ENCODE measurements around the gene GPR151.

GPR151 gene

DNA sequence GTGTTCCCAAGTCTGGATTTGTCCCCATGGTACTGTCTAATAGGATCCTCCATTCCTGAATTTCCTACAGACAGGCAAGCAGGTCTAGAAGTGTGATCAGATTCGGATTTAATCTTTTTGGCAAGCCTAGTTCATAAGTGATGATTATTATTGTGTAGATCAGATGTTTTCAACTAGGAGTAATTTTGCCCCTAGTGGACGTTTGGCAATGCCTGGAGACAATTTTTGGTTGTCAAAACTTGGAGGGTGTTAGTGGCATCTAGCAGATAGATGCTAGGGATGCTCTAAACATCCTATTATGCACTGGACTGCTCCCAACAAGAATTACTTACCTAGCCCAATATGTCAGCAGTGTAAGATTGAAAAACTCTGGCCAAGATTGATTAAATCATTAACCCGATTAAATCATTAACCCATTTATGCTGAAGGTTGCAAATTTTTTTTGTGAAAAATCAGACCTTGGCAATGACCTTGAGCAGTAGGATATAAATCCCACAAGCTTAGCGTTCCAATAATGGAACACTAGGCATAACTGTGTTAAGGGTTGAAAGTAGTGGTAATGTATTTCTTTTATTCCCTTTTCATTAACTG, 40.7 kb downstream of the GPR151 start:
- Histone ChIP-seq H3K27me3 (ENCODE audit: control insufficient read depth, insufficient read depth, low read length) (no peaks in the 10 kb centered on the region), H3K27ac (no peak overlapping the region), H3K9ac (no peak overlapping the region), H2AFZ (no peak overlapping the region), H3K79me2 (peaks cover 3% of the 10 kb centered on the region), H3K4me1 (no peaks in the 10 kb centered on the region), H3K36me3 (ENCODE audit: control insufficient read depth, insufficient read depth, low read length) (no peaks in the 10 kb centered on the region), H3K9me3 (ENCODE audit: control insufficient read depth, low read length) (no peaks in the 10 kb centered on the region), H3K4me2 (ENCODE audit: low read length) (no peak overlapping the region), H3K4me3 (ENCODE audit: low read depth, low read length) (no peak overlapping the region)
- TF ChIP-seq, protein P1, sequence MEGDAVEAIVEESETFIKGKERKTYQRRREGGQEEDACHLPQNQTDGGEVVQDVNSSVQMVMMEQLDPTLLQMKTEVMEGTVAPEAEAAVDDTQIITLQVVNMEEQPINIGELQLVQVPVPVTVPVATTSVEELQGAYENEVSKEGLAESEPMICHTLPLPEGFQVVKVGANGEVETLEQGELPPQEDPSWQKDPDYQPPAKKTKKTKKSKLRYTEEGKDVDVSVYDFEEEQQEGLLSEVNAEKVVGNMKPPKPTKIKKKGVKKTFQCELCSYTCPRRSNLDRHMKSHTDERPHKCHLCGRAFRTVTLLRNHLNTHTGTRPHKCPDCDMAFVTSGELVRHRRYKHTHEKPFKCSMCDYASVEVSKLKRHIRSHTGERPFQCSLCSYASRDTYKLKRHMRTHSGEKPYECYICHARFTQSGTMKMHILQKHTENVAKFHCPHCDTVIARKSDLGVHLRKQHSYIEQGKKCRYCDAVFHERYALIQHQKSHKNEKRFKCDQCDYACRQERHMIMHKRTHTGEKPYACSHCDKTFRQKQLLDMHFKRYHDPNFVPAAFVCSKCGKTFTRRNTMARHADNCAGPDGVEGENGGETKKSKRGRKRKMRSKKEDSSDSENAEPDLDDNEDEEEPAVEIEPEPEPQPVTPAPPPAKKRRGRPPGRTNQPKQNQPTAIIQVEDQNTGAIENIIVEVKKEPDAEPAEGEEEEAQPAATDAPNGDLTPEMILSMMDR (IDR thresholded peaks at IDR 0.05): no peak

DNA sequence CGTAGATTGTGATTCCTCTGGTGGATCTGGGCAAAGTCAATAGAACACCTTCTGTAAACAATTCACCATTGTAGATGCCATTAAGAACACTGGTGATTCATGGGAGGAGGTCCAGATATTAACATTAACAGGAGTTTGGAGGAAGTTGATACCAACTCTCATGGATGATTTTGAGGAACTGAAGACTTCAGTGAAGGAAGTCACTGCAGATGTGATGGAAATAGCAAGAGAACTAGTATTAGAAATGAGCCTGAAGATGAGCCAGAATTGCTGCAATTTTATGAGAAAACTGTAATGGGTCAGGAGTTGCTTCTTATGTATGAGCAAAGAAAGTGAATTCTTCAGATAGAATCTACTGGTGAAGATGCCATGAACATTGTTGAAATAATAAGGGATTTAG, 41.9 kb downstream of the GPR151 start:
- Histone ChIP-seq H3K27ac (no peak overlapping the region), H3K4me2 (ENCODE audit: low read length) (no peak overlapping the region), H3K9ac (no peak overlapping the region), H3K4me3 (ENCODE audit: low read depth, low read length) (no peak overlapping the region), H3K36me3 (ENCODE audit: control insufficient read depth, insufficient read depth, low read length) (no peaks in the 10 kb centered on the region), H3K27me3 (ENCODE audit: control insufficient read depth, insufficient read depth, low read length) (no peaks in the 10 kb centered on the region), H3K9me3 (ENCODE audit: control insufficient read depth, low read length) (no peaks in the 10 kb centered on the region), H2AFZ (no peak overlapping the region), H3K4me1 (no peaks in the 10 kb centered on the region), H3K79me2 (peaks cover 3% of the 10 kb centered on the region)
- TF ChIP-seq, protein P1 (IDR thresholded peaks at IDR 0.05): no peak

DNA sequence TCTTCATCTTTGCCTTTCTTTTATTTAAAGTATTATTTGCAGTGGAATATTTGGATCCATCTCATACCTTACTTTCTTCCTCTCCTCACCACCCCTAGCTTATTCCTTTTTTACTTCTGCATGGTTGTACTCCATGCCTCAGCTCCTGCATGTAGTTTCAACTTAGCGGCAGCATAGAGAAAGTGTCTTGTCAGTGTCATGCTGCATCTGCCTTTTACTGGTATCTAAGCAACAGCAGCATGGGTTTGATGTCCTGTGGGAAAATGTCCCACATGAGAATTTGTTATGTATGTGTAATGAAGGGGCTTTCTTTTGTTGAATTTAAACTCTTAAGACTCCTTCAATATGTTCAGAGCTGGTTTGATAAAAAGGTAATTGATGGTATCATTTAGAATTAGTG, 48.2 kb downstream of the GPR151 start:
- Histone ChIP-seq H2AFZ (no peak overlapping the region), H3K4me1 (no peaks in the 10 kb centered on the region), H3K36me3 (ENCODE audit: control insufficient read depth, insufficient read depth, low read length) (no peaks in the 10 kb centered on the region), H3K4me3 (ENCODE audit: low read depth, low read length) (no peak overlapping the region), H3K9ac (no peak overlapping the region), H3K27me3 (ENCODE audit: control insufficient read depth, insufficient read depth, low read length) (no peaks in the 10 kb centered on the region), H3K27ac (no peak overlapping the region), H3K9me3 (ENCODE audit: control insufficient read depth, low read length) (no peaks in the 10 kb centered on the region), H3K4me2 (ENCODE audit: low read length) (no peak overlapping the region), H3K79me2 (peaks cover 2% of the 10 kb centered on the region)
- TF ChIP-seq, protein P1 (IDR thresholded peaks at IDR 0.05): no peak

DNA sequence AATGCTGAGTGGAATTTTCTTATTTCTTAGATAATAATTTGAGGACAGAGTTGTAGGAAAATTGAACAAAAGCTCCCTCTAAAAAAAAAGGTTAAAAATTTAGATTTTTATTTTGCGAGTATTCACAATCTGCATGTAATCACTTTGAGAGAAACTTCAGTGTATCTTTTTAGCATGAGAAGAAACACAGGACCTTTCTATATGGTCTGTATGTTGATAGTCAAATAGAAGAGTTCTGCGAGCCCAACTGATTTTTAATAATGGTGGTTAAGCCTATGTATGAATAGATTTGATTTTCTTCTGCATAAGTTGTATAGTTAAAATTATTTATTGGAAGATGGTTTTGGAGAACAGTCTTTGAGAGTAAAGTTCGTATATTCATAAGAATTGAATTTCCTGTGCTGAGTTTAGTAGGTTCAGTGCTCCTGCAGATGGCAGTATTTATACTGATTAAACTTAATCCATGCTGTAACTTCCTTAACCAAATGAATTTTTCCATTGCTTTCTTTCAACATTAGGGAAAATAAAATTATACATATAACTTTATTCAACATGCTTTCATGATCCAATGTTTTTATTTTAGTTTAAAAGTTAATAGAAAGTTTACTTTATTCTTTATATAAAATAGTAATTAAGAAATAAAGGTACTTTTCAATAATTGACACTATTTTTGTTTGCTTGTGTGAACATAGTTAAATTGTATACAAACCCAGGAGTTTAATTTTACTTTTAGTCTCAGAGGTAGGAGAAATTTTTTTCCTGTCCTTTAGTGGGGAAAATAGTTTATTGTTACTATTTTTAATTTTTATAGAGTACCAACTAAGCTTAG, 49.3 kb downstream of the GPR151 start:
- no peaks in the 10 kb centered on the region for H3K36me3 ChIP-seq (ENCODE audit: control insufficient read depth, insufficient read depth, low read length)

More for the DNA sequence above, 49.3 kb downstream of the GPR151 start:
- H3K79me2 ChIP-seq: peaks cover 2% of the 10 kb centered on the region
- H3K4me2 ChIP-seq (ENCODE audit: low read length): no peak overlapping the region
- H3K4me3 ChIP-seq (ENCODE audit: low read depth, low read length): no peak overlapping the region
- no peak overlapping the region for H3K27ac ChIP-seq
- H3K27me3 ChIP-seq (ENCODE audit: control insufficient read depth, insufficient read depth, low read length): no peaks in the 10 kb centered on the region
- no peaks in the 10 kb centered on the region for H3K4me1 ChIP-seq
- no peak overlapping the region for H3K9ac ChIP-seq
- TF ChIP-seq, protein P1 (IDR thresholded peaks at IDR 0.05): no peak
- H2AFZ ChIP-seq: no peak overlapping the region
- H3K9me3 ChIP-seq (ENCODE audit: control insufficient read depth, low read length): no peaks in the 10 kb centered on the region
